Gastrocnemius medialis (tissue), 4 donors: ENCODE measurements around the gene TRIM34.

Experiments
- POLR2A ChIP-seq, 2 donors: fragments of 450-650 bp; IDR thresholded peaks; one replicate each; pipeline ENCODE4 v1.6.1; 2017; ENCODE audit warnings: antibody characterized with exemption in 2 of 2, mild to moderate bottlenecking in 2 of 2, moderate library complexity in 2 of 2
- TF ChIP-seq, protein P1 (sequence below), 5 experiments: fragments of 450-650 bp in 3 of 5; fragments of 200-600 bp in 2 of 5; sonication (generic) in 2 of 5; IDR thresholded peaks in 4 of 5; conservative IDR thresholded peaks in 1 of 5; 1 replicate in 4 of 5; 2 replicates in 1 of 5; pipeline ENCODE4 v1.5.1; 2016 to 2019; ENCODE audit warnings: antibody characterized with exemption in 5 of 5, mild to moderate bottlenecking in 3 of 5, moderate library complexity in 3 of 5

DNA sequence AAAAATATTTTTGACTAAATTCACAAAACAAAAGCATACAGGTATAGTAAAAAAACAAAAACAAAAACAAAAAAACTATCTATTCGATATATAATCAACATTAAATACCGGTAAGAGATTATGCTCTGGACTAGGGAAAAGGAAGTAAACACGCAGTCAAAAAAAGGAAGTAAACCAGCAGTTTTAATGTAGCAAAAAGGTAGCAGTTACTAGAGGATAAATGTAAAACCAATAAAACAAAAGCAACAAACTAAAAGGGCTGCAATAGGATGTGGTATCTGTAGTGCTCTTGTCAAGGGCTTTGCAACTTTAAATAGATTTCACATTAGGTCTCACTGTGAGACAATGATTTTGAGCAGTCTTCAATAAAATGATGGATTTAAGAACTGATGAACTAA is 67.2 kb downstream of the TRIM34 start:
- no peak for TF ChIP-seq POLR2A (IDR thresholded peaks at IDR 0.05)
- TF ChIP-seq, protein P1, sequence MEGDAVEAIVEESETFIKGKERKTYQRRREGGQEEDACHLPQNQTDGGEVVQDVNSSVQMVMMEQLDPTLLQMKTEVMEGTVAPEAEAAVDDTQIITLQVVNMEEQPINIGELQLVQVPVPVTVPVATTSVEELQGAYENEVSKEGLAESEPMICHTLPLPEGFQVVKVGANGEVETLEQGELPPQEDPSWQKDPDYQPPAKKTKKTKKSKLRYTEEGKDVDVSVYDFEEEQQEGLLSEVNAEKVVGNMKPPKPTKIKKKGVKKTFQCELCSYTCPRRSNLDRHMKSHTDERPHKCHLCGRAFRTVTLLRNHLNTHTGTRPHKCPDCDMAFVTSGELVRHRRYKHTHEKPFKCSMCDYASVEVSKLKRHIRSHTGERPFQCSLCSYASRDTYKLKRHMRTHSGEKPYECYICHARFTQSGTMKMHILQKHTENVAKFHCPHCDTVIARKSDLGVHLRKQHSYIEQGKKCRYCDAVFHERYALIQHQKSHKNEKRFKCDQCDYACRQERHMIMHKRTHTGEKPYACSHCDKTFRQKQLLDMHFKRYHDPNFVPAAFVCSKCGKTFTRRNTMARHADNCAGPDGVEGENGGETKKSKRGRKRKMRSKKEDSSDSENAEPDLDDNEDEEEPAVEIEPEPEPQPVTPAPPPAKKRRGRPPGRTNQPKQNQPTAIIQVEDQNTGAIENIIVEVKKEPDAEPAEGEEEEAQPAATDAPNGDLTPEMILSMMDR (IDR thresholded peaks at IDR 0.05 in 4 of 5, conservative IDR thresholded peaks at IDR 0.05 in 1 of 5), result no peak
